ENCODE results near the gene CACNA1S. TPM values are rescaled to one million over a fixed set of nuclear protein-coding genes. Genes with fewer than 3 reads are reported as not detected.

Gene CACNA1S
- total and polyA plus RNA-seq, 2 of the 8 experiments (the other 6 are each of a cell fraction or from before 2014, with no cell fraction given), result 0.06 TPM; not detected in 1

GRCh38 chr1:201105688-201106087 lies 6.5 kb downstream of the CACNA1S start (continued):
- no peak for TF ChIP-seq KDM4A (IDR thresholded peaks at IDR 0.05; ENCODE audit: low read depth, low read length, severe bottlenecking)

Measured in H1 (cell line).